PC-3 (cell line): ENCODE measurements around the gene FBXO44.

Experiments used
- CTCF ChIP-seq: fragments of 300-600 bp; sonication (generic); conservative IDR thresholded peaks from 2 replicates; pipeline ENCODE4 v1.5.1; 2017; ENCODE audit warnings: antibody characterized with exemption, low read depth, mild to moderate bottlenecking, low read length
- EZH2phosphoT487 ChIP-seq: fragments of 300-600 bp; sonication (generic); IDR thresholded peaks from 2 replicates; pipeline ENCODE4 v1.6.1; 2018; ENCODE audit warnings: mild to moderate bottlenecking, antibody characterized with exemption, low read length, borderline replicate concordance

GRCh38 chr1:11640944-11641343 is 13.7 kb upstream of the FBXO44 start:
- TF ChIP-seq EZH2phosphoT487 (no peak), CTCF (no peak)
